Activated T-cell treated with anti-CD3 and anti-CD28 coated beads, Interleukin-2, amount 50 U/mL, for 1 hour (primary cell): Measurements from ENCODE around the gene RTL5.
A peak's percentile ranks its signal among the peaks of the same experiment; 100 is the strongest.

Experiments used
- DNase-seq: peaks from one replicate; pipeline ENCODE4 v3.0.0-alpha.2; 2020

Gene RTL5

DNA sequence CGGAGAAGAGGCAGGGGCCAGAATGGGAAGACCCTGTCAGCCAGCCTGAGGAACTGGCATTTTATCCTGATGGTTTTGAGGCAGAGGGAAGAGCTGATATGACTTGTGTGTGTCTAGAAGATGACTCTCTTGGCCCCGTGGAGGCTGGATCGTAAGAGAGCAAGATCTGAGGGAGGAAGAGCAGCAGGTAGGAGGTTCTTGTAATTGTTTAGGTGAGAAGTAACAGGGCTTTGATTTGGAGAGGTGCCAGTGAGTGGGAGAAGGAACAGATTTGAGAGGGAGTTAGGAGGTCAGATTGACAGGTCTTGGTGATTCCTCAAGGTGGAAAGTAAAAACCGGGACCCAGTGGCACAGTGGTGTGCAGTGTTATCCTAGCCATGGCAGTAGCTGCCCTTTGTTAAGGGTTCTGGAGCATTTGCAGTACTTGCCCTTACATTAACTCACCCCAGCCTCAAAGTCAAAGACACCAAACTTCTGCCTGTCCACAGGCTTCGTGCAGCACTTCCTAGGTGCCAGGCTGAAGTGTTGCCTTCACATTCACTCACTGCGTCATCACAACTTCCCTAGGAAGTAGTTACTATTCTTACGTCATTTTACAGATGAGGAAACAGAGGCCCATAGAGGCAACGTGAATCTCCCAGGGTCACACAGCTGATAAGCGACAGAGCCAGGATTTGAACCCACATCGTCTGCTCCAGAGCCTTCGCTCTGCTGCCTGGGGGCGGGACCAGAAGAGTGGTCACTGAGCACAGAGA is 23.7 kb downstream of the RTL5 start:
- no peak for DNase-seq

DNA sequence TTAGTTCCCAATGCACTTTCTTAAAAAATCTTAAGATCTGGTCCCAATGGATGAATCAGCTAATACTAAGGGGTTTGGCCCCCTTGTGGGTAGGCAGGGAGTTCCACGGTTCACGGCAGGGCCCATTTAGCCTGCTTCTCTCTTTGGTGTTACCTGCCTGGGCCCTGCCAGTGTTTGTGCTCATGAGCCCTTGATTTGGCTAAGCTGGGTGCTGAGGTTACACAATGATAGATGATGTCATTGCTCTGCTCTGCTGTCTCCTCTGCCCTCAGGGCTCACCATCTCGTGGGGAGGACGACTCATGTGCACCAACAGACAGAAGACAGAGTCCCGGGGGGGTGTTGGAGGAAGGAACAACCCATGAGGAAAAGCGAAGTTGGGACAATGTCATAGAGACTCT is 24.4 kb downstream of the RTL5 start:
- no peak for DNase-seq

DNA sequence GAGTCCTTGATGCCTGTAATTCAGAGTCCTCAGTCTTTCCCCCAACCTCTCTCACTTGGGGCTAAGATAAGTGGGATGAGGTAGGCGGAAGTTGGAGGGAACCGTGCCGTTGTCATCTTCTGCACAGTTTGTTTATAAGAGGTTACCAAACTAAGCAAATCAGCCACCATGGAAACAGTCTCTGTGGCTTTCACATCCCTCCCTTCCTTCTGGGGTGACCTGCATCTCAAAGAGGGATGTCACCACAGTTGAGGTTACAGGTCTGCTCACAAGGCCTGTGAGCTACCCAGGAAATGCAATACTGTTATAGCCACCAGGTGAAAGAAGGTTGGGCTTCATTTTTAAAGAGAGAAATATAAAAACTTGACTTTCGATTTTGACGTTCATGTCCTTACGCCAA is 26.3 kb downstream of the RTL5 start:
- DNase-seq, result peak; percentile 34

DNA sequence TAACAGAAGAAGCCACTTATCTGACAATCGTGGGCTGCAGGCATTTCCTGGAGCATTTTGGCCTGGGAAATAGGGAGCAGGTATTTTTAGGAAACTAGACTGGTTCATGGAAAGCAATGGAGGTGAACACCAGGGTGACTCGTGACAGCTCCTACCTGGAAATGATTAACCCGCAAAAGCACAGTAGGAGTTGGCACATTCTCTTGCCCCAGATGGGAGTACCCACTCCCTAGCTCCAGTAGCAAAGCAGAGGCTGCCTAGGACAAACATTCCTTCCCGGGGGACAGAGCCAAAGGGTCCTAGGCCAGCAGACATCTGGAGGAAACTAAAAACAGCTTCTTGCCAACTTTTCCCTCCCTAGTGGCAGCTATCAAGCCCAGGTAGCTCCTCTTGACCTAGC is 29.0 kb downstream of the RTL5 start:
- DNase-seq, result no peak

DNA sequence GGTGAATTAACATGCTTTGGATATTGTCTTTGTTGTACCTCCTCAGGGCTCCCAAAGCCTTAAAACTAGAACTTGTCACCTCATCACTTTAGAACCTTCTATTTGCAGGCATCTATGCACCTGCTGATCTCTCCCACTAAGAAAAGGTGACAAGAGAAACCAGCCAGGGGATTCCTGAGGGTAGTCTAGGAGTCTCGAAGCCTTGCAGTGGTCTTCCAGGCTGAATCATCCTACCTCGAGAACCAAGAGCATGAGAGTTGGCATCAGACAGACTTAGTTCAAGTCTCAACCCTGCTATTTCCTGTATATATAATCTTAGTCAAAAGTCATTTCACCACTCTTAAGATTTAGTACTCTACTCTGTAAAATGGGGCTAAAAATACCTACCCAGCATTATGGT is 29.6 kb downstream of the RTL5 start:
- DNase-seq, result no peak

DNA sequence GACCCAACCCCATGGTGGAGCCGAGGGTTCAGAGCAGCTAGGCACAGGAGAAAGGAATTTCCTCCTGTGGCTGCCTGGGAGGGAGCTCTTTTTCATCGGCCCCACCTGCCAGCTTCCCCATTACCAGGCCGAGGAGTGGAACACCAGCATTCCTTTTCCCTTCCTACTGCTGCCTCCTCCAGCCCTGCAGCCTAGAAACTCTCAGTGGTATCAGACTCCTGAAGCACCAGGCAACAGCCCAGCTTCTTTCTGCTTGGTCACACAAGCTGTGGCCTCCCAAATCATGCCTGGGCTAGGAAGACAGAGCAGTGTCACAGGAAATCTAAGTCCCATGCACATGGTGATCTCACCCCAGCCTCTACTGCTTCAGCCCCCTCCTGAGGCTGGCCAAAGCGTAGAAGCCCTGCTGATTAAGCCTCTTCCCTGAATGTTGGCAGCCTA is 30.1 kb downstream of the RTL5 start:
- no peak for DNase-seq

DNA sequence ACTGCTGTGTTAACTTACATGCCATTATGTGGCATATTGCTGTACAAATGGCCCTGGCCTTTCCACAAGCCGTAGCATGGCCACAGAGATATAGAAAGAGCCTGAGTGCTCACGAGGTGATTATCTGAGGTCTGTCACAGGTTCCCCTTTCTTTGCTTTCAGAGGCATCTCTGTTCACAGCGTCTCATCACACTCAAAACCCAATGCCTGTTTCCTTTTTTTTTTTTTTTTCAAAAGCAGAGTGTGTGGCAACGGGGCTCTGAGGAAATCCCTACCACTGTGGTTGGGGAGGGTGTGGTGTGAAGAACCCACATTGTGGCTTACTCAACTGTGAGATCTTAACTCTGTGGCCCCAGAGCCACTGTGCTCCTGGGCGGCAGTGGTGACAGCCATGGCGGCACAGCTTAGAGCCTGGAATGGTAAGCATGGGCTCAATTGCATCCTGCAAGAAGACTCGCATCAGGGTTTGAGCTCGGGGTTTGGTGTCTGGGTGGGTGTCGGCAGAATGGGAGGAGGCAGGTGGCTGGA is 30.8 kb downstream of the RTL5 start:
- DNase-seq, result peak; percentile 63

DNA sequence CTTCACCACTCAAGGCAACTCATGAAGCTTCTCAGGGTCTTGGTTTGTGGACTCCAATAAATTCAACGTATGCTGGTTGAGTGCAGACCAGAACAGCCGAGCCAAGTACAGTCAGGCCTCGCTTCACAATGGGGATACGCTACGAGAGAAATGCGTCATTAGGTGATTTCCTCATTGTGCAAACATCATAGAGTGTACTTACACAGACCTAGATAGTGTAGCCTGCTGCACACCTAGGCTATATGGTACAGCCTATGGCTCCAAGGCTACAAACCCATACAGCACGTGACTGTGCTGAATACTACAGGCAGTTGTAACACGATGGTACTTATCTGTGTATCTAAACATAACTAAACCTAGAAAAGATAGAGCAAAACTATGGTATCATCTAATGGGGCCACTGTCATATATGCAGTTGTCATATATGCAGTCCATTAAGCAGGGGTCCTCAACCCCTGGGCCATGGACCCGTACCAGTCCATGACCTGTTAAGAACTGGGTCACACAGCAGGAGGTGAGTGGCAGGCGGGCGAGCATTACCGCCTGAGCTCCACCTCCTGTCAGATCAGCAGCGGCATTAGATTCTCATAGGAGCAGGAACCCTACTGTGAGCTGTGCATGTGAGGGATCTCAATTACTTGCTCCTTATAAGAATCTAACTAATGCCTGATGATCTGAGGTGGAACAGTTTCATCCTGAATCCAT is 31.5 kb downstream of the RTL5 start:
- DNase-seq, result no peak

DNA sequence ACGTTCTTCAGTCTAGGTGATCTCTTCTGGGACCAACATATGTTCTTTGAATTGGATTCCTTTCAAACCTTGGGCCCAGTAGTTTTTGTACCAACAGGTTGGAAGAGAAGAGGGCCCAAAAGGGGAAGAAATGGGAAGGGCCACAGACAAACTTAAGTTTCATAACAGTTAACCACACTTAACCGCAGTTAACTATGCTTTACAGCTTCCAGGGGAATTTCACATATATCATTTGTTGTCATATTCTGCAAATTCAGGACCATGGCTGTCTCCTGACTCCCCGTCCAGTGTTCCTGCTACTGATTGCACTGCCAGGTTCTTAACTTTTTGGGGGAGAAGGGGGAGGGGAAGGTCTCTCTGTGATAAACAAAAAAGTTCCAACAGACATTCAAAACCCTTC is 34.6 kb downstream of the RTL5 start:
- no peak for DNase-seq

DNA sequence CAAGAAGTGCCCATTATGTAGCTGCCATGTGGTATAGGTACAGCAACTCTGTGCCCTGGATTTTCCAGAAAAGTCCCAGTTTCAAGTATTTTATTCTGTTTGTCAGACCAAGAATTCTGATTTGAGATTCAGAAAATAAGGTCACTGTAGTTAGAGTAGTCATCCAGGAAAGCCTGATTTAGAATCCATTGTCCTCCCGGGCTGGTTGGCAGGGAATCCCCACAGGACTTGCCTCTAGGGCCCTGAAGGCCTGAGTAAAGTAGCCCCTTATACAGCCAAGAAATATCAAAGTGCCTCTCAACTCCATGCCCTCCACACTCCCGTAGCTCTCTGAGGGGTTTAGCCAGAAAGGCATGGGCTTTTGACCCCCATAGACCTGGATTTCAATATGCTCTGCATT is 36.3 kb downstream of the RTL5 start:
- DNase-seq, result no peak

DNA sequence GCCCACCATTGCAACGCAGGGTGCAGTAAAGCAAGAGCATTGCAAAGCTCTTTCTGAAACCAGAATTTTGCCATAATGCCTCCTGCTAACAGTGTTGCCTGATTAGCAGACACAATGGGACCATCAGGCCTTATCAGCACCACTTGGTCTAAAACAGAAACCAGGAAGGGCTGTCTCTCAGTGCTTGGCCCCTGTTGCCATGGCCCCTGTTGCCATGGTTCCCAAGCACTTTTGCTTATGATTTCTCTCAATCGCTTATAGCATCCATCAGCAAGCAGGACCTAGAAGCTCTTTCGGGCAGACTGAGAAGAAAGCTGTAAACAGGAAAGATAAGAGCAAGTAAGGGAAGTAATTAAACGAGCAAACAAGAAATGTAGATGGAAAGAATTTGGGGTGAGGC is 36.8 kb downstream of the RTL5 start:
- peak; percentile 64 for DNase-seq

DNA sequence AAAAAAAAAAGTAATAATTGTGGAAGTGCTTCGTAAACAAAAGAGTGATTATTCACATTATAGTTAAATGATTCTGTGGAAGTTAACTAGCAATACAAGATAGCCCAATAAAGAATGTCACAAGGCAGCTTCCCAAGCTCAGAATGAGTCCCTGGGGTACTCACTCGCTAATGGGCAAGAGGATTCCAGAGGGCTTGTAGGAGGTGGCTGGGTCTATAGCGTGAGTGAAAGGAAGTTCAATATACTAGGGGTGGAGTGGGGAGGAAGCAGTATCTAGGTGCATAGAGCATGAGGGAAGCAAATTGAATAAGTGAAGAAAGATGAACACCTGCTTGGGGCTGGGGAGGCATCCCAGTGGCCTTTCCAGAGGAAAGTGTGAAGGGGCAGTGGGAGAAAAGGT is 42.5 kb downstream of the RTL5 start:
- DNase-seq, result no peak

DNA sequence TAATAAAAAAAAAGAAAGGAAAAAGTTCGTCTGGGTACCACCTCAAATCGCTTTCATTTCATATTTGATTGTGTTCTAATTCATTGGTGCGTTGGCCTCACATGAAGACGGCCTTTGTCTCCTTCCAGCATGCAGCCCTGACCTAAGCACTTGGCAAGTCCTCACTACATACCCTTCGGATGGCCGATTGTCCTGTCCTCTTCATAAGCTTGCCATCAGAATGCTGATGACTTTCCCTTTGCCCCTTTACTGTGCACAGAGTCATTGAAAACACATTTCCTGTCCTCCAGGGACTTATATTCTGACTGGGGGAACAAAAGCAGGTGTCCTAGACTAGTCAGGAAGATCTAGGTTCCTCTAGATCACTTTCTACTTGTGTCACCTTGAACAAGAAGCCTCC is 43.0 kb downstream of the RTL5 start:
- DNase-seq, result no peak

DNA sequence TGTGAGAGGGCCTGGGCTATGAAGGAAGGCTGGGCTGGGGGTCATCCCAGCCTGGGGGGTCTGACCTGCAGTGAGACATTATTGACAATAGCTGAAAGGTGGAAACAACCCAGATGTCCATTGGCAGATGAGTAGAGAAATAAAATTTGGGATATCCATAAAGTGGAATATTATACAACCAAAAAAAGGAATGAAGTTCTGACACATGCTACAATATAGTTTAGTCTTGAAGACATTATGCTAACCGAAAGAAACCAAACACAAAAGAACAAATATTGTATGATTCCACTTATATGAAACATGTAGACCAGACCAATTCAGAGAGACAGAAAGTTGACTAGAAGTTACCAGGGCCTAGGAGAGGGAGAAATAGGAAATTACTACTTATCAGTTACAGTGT is 44.7 kb downstream of the RTL5 start:
- no peak for DNase-seq

DNA sequence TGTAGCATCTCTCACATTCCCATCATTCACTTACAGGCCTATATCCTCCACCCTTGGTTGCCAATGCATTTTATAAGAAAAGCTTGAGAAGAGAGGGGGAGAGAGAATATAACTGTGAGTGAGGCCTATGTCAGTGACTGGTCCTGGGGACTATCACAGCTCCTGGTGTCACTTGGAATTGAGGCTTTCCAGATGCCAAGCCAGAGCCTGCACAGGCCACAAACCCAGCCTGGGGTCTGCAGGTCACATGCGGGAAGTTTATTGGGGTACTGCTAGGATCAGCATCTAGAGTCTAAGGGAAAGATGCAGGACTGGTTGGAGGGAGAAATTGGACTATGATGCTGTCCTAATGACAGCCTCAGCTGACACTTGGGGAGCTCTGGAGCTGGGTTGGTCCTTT is 47.6 kb downstream of the RTL5 start:
- DNase-seq, result no peak

DNA sequence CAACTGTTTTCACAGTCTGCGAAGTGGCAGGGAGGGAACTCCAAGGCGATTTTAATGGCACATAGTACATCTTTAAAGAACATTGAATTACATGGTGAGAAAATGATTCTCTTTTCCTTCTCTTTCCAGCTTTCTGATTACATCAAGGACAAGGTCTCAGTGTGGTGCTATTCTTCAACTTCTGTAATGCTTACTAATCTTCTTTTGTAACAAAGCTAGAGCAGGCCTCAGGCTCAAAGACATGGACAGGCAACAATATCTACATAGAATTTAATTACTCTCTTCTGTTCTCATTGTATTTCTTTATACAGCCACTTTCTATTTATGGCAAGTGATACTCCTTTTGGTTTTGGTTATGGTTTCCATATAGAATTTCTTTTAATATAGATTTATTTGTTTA is 48.4 kb downstream of the RTL5 start:
- DNase-seq, result no peak

DNA sequence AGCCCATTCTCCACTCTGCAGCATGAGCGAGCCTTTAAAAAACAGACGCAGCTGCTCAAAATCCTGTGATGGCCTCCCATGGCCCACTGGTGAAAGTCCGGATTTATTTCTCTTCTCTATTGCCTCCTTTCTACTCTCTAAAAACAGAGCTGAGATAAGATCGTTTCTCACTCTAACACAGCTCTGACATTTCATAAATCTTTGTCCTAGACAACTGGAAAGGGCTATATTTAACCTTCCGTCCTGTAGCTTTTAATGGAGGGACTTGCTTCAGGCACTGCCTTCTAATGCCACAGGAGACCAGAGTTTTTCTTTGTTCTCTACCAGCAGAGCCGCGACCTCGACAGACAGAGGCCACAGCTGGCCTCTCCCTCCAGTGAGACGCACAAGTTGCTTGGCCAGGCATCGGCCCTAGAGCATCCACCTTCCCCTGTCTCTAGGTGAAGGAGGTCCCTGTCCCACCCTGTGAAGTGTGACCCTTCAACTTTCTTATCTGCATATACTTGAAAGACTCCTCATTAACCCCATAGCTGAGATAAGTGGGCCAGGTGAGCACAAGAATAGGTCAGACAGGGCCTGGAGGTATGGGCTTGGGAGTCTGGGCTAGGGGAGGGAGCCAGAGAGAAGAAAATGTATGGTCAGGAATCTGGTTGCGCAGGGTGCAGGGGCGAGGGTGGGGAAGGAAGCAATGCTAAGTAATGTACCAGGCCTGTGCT is 50.0 kb downstream of the RTL5 start:
- no peak for DNase-seq

DNA sequence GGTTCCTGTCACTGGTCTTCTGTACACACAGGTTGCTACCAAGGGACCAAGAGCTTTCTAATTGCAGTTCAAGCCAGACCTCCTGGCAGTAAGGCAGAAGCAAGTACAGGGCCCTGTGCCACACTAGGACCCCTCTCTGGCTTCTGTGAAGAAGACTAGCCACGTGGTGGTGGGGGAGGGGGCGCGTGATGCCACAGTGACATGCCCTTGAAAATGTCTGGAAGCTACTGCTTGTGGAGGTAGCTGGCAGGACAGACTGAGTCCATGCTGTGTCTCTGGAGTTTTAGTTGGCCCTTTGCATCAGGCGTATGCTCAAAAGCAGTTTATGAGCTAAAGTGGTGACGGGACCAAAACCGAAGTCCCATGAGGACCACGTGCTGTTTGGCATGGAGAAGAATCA is 50.9 kb downstream of the RTL5 start:
- DNase-seq, result no peak

DNA sequence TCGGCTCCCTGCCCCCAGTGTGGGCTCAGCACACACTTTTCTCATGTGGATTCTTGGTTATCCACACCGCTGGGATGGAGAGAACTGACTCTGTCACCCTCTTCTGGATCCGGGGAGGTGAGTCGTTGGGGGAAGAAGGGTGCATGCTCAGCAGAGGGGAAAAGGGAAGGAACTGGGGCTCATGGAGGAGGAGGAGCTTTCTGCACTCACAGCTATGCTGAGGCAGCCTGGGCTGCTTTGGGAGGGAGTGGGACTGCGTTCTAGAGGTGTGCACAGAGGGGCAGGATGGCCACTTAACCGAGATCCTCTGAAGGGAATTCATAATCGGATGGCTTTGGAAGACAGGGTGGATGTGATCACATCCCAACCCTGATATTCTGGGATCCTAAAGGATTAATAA is 51.6 kb downstream of the RTL5 start:
- no peak for DNase-seq

DNA sequence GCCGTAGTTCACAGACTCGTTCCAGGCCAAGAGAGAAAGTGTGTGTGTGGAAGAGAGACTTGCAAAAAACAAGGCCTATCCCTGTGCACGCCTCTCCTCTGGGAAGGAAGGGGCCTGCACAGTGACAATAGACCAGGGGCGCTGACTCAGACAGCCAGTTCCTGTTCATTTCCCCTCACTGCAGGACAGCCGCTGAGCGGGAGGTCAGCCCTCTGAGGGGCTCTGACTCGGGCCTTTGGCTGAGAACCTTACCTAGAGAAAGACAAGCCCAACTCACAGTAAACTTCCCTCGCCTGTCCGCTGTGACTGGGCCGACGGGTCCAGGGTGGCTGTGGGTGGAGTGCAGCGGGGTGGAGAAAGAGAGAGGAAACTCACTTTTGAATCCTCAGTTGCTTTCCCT is 52.1 kb downstream of the RTL5 start:
- DNase-seq, result no peak

DNA sequence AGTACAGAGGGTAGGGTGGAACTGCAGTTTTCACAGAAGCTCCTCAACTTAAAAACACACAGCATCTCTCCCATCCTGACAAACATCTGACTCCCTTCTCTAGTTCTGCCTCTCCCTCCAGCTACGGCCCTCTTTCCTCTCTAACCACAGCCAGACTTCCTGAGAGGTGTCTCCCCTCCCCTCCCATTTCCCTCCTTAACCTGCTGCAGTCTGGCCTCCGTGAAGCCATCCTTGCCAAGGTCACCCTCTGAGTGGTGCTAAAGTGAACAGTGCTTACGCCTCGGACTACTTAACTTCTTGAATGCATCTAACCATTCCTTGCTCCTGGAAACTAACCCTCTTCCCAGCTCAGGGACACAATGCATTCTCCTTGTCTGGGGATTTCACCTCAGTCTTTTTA is 53.3 kb downstream of the RTL5 start:
- DNase-seq, result no peak
